ENCODE measurements around the gene BHLHA15.

DNA sequence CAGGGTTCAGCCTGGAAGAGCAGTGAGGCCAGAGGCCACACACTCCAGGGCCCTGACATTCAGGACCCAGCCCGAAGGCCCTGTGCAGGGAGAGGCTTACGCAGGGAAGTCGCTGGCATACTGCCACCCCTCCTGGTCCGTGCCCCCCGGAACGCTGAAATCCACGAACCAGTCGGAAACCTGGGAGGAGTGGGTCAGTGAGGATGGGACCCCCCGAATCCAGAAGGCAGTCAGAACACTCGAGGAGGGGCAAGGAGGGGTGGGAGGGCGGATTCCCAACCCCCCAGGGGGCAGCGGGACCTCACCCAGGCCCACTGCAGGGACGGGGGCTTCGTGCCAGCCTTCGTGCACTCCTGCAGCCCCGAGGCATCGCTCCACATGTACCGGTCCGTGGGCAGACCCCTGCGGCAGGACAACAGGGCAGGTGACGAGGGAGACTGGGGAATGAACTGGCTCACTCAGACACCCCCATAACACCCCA, 13.5 kb downstream of the BHLHA15 start:
- TF ChIP-seq CC2D1A (CRISPR knock-in tag; IDR thresholded peaks at IDR 0.05) = no peak
- no peak for TF ChIP-seq POLR2A (IDR thresholded peaks at IDR 0.05; ENCODE audit: insufficient read depth in 1 of 2, low read depth in 2 of 2, low read length in 2 of 2)
- TF ChIP-seq BHLHE40 (IDR thresholded peaks at IDR 0.05; ENCODE audit: low read length) = no peak
- no peak for TF ChIP-seq ZNF44 (CRISPR knock-in tag; IDR thresholded peaks at IDR 0.05)
- TF ChIP-seq MAFG (CRISPR knock-in tag; IDR thresholded peaks at IDR 0.05) = no peak
- TF ChIP-seq ZBTB20 (CRISPR knock-in tag; IDR thresholded peaks at IDR 0.05; ENCODE audit: borderline replicate concordance, low read depth) = no peak
- no peak for TF ChIP-seq ZNF776 (CRISPR knock-in tag; IDR thresholded peaks at IDR 0.05)

Data from HepG2 (cell line).